ENCODE measurements around the gene BAG3.

Gene BAG3

GRCh38 chr10:119643306-119644204, 7.6 kb upstream of the BAG3 start:
- TF ChIP-seq TAF1 (IDR thresholded peaks at IDR 0.05; ENCODE audit: borderline replicate concordance, low read depth, low read length) (no peak), POLR2A (IDR thresholded peaks at IDR 0.05; ENCODE audit: low read depth, low read length) (no peak), POLR2AphosphoS5 (IDR thresholded peaks at IDR 0.05; ENCODE audit: low read depth, low read length) (no peak)
- FAIRE-seq (no peak), DNase-seq (ENCODE audit: insufficient read length) (no peak)

GRCh38 chr10:119644205-119644814, 6.9 kb upstream of the BAG3 start:
- TF ChIP-seq TAF1 (IDR thresholded peaks at IDR 0.05; ENCODE audit: borderline replicate concordance, low read depth, low read length) (no peak), POLR2AphosphoS5 (IDR thresholded peaks at IDR 0.05; ENCODE audit: low read depth, low read length) (no peak)
- no peak for FAIRE-seq
- no peak for DNase-seq (ENCODE audit: insufficient read length)

GRCh38 chr10:119644994-119645393, 6.2 kb upstream of the BAG3 start:
- FAIRE-seq (no peak), DNase-seq (ENCODE audit: insufficient read length) (no peak)
- no peak for TF ChIP-seq POLR2AphosphoS5 (IDR thresholded peaks at IDR 0.05; ENCODE audit: low read depth, low read length)
- no peak for TF ChIP-seq POLR2A (IDR thresholded peaks at IDR 0.05; ENCODE audit: low read depth, low read length)

GRCh38 chr10:119650062-119650461, 1.1 kb upstream of the BAG3 start:
- DNase-seq (ENCODE audit: insufficient read length): no peak
- no peak for FAIRE-seq
- TF ChIP-seq POLR2A (IDR thresholded peaks at IDR 0.05; ENCODE audit: low read depth, low read length) (no peak), TAF1 (IDR thresholded peaks at IDR 0.05; ENCODE audit: borderline replicate concordance, low read depth, low read length) (no peak), POLR2AphosphoS5 (IDR thresholded peaks at IDR 0.05; ENCODE audit: low read depth, low read length) (no peak)

GRCh38 chr10:119651514-119652360, 557 bp downstream of the BAG3 start:
- no peak for FAIRE-seq
- peak; percentile 38 for DNase-seq (ENCODE audit: insufficient read length)

GRCh38 chr10:119652361-119652730, 1.2 kb downstream of the BAG3 start:
- FAIRE-seq (no peak), DNase-seq (ENCODE audit: insufficient read length) (no peak)
- no peak for TF ChIP-seq POLR2AphosphoS5 (IDR thresholded peaks at IDR 0.05; ENCODE audit: low read depth, low read length)
- no peak for TF ChIP-seq POLR2A (IDR thresholded peaks at IDR 0.05; ENCODE audit: low read depth, low read length)
- TF ChIP-seq TAF1 (IDR thresholded peaks at IDR 0.05; ENCODE audit: borderline replicate concordance, low read depth, low read length): no peak

More at GRCh38 chr10:119651514-119652360, 557 bp downstream of the BAG3 start:
- no peak for TF ChIP-seq TAF1 (IDR thresholded peaks at IDR 0.05; ENCODE audit: borderline replicate concordance, low read depth, low read length)
- TF ChIP-seq POLR2A (IDR thresholded peaks at IDR 0.05; ENCODE audit: low read depth, low read length): no peak
- no peak for TF ChIP-seq POLR2AphosphoS5 (IDR thresholded peaks at IDR 0.05; ENCODE audit: low read depth, low read length)

- DNase-seq (ENCODE audit: insufficient read length): no peak
These were observed 2.0 kb downstream of the BAG3 start for GRCh38 chr10:119653209-119653608.

GRCh38 chr10:119653916-119654315, 2.7 kb downstream of the BAG3 start:
- TF ChIP-seq POLR2A (IDR thresholded peaks at IDR 0.05; ENCODE audit: low read depth, low read length) (no peak), POLR2AphosphoS5 (IDR thresholded peaks at IDR 0.05; ENCODE audit: low read depth, low read length) (no peak), TAF1 (IDR thresholded peaks at IDR 0.05; ENCODE audit: borderline replicate concordance, low read depth, low read length) (no peak)
- no peak for DNase-seq (ENCODE audit: insufficient read length)
- no peak for FAIRE-seq

More at GRCh38 chr10:119653209-119653608, 2.0 kb downstream of the BAG3 start:
- FAIRE-seq: peak; percentile 21
- TF ChIP-seq POLR2AphosphoS5 (IDR thresholded peaks at IDR 0.05; ENCODE audit: low read depth, low read length) (no peak), POLR2A (IDR thresholded peaks at IDR 0.05; ENCODE audit: low read depth, low read length) (no peak), TAF1 (IDR thresholded peaks at IDR 0.05; ENCODE audit: borderline replicate concordance, low read depth, low read length) (no peak)

GRCh38 chr10:119654540-119654939, 3.4 kb downstream of the BAG3 start:
- TF ChIP-seq POLR2A (IDR thresholded peaks at IDR 0.05; ENCODE audit: low read depth, low read length) (no peak), TAF1 (IDR thresholded peaks at IDR 0.05; ENCODE audit: borderline replicate concordance, low read depth, low read length) (no peak), POLR2AphosphoS5 (IDR thresholded peaks at IDR 0.05; ENCODE audit: low read depth, low read length) (no peak)
- no peak for FAIRE-seq
- DNase-seq (ENCODE audit: insufficient read length): no peak

GRCh38 chr10:119655566-119656001, 4.4 kb downstream of the BAG3 start:
- TF ChIP-seq TAF1 (IDR thresholded peaks at IDR 0.05; ENCODE audit: borderline replicate concordance, low read depth, low read length) (no peak), POLR2AphosphoS5 (IDR thresholded peaks at IDR 0.05; ENCODE audit: low read depth, low read length) (no peak), POLR2A (IDR thresholded peaks at IDR 0.05; ENCODE audit: low read depth, low read length) (no peak)
- DNase-seq (ENCODE audit: insufficient read length): no peak
- no peak for FAIRE-seq

GRCh38 chr10:119656760-119657159, 5.6 kb downstream of the BAG3 start:
- no peak for TF ChIP-seq POLR2A (IDR thresholded peaks at IDR 0.05; ENCODE audit: low read depth, low read length)
- TF ChIP-seq TAF1 (IDR thresholded peaks at IDR 0.05; ENCODE audit: borderline replicate concordance, low read depth, low read length): no peak
- no peak for TF ChIP-seq POLR2AphosphoS5 (IDR thresholded peaks at IDR 0.05; ENCODE audit: low read depth, low read length)
- FAIRE-seq (no peak), DNase-seq (ENCODE audit: insufficient read length) (no peak)

All from GM12892 (cell line).